GM12864 (cell line): ENCODE data around the gene IL32.
A peak's percentile ranks its signal among the peaks of the same experiment; 100 is the strongest.
"Not testable (repeated sequence)": the region's sequence is repeated elsewhere in the genome, so short reads cannot be mapped to it uniquely, and the experiment has no call there.

Experiments
- DNase-seq: peaks from one replicate; pipeline ENCODE4 v3.0.0-alpha.2; 2011; ENCODE audit warnings: low read depth
- H3K4me3 ChIP-seq: 2 replicates; pipeline ENCODE4 v1.5.1; 2011; ENCODE audit warnings: mild to moderate bottlenecking, low read depth, low read length, control low read depth
- CTCF ChIP-seq: IDR thresholded peaks from 2 replicates; pipeline ENCODE4 v1.5.1; 2011; ENCODE audit warnings: low read depth, mild to moderate bottlenecking, moderate library complexity, low read length, control low read depth, inconsistent platforms; ENCODE audit errors: missing control alignments

IL32 gene

GRCh38 chr16:3060339-3061127, 4.9 kb upstream of the IL32 start:
- DNase-seq, result no peak
- no peak overlapping the region for H3K4me3 ChIP-seq
- no peak for TF ChIP-seq CTCF

- no peak for DNase-seq
- no peak for TF ChIP-seq CTCF
- no peak overlapping the region for H3K4me3 ChIP-seq
Observed at GRCh38 chr16:3062553-3062952, 2.9 kb upstream of the IL32 start.

GRCh38 chr16:3063625-3064386, 1.6 kb upstream of the IL32 start:
- DNase-seq, result no peak
- TF ChIP-seq CTCF, result no peak

GRCh38 chr16:3065742-3066439, 451 bp downstream of the IL32 start:
- TF ChIP-seq CTCF, result no peak
- DNase-seq, result no peak
- peak overlapping the region; percentile 32 for H3K4me3 ChIP-seq

More at GRCh38 chr16:3063625-3064386, 1.6 kb upstream of the IL32 start:
- H3K4me3 ChIP-seq, result no peak overlapping the region

GRCh38 chr16:3066440-3066748, 954 bp downstream of the IL32 start:
- peak overlapping the region; percentile 32 for H3K4me3 ChIP-seq
- no peak for TF ChIP-seq CTCF
- no peak for DNase-seq

- no peak for TF ChIP-seq CTCF
- no peak overlapping the region for H3K4me3 ChIP-seq
- no peak for DNase-seq
Observed at GRCh38 chr16:3068487-3068886, 3.0 kb downstream of the IL32 start.

GRCh38 chr16:3069146-3069545, 3.7 kb downstream of the IL32 start:
- not testable (repeated sequence) for H3K4me3 ChIP-seq, DNase-seq
